CD4-positive, alpha-beta T cell treated with Interleukin-10 for 1 hour (primary cell): ENCODE results near the gene CASP12.
"Not testable (repeated sequence)": the region's sequence is repeated elsewhere in the genome, so short reads cannot be mapped to it uniquely, and the experiment has no call there.

Experiments
- DNase-seq: peaks from one replicate; pipeline ENCODE4 v3.0.0-alpha.2; 2020

CASP12 gene

DNA sequence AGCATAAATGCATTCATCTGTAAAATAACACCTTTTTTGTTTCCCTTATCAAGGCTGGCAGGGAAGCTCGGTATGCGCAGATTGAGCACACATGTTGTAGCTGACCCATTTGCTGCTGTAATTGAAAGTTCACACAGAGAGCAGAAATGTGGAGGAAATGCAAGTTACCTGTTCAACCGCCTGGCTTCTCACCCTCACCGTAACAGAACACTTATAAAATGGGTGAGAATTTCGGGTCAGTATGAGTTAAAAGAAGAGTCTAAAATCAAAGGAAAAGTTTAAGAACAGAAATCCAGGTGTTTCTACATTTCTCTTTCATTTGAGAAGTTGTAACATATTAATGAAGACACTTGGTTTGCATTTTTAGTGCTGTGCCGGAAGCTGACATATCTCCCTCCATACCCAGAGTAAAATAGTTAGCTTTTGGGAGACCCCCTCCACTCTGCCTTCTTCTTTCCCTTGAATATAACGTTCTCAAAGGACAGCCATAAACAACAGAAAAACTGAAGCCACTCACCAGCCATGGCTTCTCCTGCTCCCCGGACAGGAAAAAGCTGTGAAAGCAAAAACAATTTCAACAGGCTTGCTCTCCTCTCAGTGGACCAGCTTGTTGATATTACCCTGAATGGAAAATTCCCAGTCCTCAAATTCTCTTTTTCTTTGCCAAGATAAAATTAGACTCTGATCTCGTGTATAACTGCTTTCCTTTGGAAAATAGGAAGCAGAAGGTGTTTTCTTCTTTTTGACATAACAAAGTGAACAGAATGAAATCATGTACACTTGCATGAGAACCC is at the start of gene CASP12:
Gene CASP12 (minus strand): TSS at position 570 of the 794 bp plus-strand sequence.
- peak; percentile 38 for DNase-seq

DNA sequence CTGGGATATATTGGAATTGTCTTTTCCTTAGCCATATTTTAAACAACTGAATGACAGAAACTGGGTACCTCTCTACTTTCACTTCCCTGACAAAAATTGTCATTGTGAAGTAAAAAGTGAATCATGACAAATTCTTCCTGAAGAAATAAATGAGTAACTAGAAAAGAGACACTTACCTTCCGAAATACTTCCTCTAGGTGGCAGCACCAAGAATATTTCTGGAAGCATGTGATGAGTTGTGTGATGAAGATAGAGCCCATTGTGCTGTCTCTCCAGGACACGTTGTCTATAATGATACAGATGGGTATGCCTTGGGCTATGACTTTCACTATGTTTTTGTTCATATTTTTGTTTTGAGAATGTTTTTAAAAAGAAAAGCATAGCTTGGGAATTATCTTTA is 48.6 kb upstream of the CASP12 start:
- peak; percentile 71 for DNase-seq

DNA sequence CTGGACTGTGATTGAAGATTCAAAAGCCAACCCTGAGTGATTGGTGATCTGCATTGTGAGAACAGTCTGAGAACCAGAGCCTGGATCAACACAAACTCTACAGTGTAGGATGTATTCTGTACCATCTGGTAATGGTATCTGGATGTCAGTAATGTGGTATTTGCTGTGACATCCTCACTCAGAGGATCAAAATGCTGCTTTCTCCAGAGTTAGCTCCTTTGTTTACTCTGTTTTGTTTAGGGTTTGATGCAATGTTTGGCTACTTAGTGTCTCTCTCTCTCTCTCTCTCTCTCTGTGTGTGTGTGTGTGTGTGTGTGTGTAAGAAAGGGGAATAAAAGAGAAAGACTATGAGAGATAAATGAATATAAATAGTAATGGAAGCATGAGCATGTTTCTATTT is 45.8 kb upstream of the CASP12 start:
- DNase-seq, result no peak

DNA sequence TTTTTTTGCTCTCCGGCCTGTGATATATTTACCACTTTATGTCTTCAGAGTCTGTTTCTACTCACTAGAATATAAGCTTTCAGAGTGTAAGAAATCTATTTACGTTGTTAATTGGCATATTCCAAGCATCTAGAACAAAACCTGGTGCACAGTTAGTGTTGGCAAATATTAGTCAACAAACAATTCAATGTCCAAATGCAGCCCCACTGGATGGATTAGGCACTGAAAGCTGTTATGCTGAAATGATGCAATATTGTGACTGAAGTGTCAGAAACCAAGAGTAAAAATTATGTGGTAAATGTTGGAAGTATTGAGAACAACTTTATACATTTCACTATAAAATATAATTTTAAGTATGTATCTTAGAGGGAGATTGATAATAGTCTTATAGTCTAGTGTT is 45.3 kb upstream of the CASP12 start:
- no peak for DNase-seq

DNA sequence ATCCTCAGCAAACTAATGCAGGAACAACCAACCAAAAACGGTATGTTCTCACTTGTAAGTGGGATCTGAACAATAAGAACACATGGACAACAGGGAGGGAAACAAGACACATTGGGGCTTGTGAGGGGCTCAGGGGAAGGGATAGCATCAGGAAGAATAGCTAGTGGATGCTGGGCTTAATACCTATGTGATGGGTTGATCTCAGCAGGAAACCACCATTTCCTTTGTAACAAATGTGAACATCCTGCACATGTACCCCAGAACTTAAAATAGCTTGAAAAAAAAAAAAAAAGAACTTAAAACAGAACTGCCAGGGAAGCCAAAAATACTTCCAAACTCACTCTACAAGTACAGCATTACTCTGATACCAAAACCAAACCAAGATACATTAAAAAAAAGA is 36.3 kb upstream of the CASP12 start:
- DNase-seq, result peak; percentile 32

DNA sequence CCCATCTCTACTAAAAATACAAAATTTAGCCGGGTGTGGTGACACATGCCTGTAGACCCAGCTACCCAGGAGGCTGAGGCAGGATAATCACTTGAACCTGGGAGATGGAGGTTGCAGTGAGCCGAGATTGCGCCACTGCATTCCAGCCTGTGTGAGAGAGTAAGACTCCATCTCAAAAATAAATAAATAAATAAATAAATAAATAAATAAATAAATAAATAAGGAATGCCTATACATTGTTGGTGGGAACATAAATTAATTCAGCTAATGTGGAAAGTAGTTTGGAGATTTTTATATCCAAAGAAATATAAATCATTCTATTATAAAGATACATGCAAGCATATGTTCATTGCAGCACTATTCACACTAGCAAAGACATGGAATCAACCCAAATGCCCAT is 35.8 kb upstream of the CASP12 start:
- DNase-seq, result not testable (repeated sequence)

DNA sequence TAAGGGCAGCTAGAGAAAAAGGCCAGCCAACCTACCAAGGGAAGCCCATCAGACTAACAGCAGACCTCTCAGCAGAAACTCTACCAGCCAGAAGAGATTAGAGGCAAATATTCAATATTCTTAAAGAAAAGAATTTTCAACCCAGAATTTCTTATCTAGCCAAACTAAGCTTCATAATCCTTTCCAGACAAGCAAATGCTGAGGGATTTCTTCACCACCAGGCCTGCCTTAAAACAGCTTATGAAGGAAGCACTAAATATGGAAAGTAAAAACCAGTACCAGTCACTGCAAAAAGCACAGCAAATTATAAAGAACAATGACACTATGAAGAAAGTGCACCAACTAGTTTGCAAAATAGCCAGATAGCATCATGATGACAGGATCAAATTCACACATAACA is 30.6 kb upstream of the CASP12 start:
- DNase-seq, result no peak

DNA sequence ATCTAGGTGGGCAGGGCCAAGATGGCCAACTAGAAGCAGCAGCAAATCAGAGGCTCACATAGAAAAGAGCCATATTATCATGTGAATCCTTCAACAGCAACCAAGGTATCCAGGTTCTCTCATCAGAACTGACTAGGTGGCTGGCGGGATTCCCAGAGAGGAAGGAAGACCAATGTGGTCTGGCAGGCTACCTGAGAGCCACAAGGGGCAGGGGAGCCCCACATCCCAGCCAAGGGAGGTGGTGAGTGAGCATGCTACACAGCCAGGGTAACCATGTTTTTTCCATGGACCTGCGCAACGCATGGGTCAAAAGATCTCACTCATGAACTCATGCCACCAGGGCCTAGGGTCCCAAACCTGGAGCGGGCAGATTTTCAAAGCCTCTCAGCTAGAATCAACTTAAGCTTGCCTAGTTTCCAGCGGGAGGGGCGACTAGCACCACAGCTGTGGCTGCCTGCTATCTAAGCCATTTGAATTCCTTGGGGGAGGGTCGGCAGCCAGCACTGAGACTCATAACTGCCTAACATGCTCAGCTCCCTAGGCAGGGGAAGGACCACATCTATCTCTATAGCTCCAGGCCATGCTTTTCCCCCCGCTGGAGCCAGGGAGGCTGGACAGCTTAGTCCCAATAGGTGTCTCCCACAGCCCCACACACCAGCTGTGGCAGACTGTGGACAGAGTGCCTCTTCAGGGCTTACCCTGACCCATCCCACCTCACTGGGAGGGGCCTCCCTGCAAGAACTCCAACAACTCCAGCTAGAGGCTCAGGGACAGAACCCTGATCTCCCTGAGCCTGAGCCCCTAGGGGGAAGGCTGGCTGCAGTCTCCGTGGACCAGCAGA is 28.7 kb upstream of the CASP12 start:
- no peak for DNase-seq

DNA sequence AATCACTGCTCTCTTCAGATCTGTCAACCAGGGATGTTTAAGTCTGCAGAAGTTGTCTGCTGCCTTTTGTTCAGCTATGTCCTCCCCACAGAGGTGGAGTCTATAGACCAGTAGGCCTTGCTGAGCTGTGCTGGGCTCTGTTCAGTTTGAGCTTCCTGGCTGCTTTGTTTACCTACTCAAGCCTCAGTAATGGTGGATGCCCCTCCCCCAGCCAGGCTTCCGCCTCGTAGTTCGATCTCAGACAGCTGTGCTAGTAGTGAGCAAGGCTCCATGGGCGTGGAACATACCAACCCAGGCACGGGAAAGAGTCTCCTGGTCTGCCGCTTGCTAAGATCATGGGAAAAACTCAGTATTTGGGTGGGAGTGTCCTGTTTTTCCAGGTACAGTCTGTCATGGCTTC is 27.6 kb upstream of the CASP12 start:
- no peak for DNase-seq

DNA sequence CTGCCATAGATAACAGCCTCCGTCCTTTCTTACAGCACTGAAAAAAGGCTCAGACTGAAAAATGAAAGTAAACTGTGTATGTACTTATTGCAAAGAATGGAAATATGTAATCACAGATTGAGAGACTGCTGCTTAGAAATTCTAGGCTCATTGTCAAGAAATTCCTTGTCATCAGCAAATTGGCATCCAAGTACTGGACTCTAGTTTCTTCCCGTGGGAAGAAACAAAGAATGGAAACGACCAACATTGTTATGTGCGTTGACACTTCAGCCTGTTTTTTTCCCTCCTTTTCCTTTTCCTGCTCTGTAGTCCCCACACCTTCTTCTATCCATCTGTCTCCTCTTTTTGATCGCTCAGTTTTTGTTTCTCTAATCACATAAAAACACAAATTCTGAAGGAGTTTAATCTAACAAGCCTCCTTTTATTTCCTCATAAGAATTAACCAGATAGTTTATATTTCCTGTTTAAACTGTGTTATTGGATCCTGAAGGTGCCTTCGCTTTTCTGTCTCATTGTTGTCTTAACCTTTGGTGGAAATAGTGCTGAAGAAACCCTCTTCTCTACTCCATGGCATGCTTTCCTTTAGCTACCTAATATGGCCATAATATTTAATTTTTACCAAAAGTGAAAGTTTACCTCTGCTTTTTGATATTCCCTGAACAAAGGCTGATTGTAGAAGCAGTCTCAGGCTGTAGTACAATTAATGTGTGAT is 20.0 kb upstream of the CASP12 start:
- DNase-seq, result peak; percentile 50

DNA sequence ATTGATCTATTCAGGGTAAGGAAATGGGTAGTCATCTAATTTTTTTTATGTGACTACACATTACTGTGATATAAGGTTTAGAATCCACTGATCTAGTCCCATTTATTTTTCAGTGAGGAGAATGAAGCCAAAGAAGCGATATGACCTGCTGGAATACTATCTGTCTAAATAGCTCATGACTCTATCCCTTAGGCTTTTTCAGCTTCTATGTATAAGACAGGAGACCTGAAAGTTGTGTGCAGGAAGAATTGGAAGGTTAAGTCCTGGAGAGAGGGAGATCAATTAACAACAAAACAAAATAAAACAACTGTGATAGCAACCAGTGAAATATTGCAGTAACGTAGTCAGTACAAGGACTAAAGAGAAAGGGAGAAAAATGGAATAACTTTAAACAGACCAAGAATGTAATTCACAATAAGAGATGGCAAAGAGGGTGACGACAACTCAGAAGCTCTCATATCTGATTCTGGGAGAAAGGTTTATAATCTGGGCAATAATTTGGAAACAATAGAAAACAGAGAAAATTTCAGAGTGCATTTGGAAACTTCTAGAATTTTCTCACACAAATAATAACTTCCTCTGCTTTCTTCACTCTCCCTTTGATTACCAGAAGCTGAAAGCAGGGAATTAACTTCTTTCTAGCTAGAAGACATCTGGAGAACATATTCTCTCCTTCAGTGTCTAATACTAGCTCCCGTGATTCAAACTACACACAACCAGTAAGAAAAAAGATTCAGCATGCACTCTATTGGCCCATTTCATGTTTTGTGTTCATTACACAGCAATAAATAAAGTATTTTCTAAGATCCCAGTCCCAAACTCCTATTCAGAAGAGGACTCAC is 19.2 kb upstream of the CASP12 start:
- no peak for DNase-seq

DNA sequence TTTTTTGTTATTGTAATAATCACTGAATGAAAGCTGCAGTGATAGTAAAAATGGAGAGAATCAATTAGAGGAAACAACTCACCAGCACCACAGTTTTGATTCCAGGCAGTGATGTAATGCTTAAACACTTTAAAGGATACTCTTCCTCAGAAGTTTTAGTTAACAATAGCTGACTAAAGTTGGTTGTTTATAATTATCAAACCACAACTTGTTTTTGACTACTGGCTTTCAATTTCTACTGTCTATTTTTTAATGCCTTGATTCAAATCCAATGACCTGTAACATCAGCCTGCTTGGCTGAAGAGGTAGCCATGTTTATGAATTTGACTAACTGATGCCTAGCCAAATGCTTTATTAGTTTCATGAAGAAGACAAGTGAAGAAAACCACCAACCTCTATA is 18.2 kb upstream of the CASP12 start:
- DNase-seq, result peak; percentile 32

DNA sequence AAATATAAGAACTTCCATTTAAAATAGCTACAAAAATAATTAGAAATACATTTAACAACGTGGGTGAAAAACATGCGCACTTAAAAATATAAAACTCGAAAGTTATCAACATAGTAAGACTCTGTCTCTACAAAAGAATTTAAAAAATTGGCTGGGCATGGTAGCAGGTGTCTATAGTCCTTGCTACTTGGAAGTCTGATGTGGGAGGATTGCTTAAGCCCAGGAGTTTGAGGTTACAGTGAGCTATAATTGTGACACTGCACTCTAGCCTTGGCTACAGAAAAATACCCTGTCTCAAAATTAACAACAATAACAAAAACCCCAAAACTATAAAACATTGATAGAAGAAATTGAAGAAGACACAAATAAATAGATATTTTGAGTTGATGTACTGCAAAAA is 13.8 kb upstream of the CASP12 start:
- DNase-seq, result no peak

DNA sequence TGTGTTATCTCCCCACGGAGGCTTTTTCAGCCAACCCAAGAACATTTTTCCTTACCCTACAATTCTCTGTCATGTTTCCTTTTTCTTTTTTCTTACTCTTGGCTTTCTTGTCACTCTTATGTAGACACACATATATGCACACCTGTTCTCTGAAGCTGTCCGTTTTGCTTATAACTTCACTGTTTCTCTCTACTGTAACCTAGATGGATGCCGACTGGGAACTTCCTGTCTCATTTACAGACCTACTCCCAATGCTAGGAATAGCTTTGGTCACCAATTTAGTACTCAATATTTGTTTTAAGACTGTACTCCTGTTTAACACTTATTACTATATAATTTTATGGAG is 9.9 kb upstream of the CASP12 start:
- no peak for DNase-seq

DNA sequence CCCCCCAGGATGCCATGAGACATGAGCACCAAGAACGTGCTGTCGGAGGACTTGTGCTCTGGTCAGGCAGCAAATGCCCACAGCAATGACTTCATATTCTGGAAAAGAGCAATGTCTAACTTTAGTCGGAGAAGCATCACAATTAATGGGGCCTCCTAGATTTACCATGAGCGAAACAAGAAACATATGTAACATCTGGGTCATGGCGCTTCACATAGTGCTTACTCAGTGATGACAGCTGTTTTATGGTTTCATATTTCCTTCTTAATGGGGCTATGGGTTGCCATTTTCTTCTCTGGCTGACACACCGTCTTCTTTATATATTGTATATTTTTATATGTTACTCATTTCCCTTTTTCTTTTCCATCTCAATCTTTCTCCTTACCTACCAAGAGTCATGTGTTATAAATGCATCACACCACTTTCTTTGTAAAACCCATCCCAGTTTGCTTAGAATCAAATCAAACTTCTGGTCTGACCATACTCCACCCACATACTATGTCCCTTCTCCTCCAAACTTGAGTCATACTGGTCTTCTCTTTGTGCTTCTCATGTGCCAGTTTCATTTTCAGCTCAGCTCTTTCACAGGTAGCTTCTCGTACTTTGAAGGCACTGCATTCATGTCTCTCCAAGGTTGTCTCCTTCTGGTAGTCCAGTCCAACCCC is 9.4 kb upstream of the CASP12 start:
- peak; percentile 26 for DNase-seq

DNA sequence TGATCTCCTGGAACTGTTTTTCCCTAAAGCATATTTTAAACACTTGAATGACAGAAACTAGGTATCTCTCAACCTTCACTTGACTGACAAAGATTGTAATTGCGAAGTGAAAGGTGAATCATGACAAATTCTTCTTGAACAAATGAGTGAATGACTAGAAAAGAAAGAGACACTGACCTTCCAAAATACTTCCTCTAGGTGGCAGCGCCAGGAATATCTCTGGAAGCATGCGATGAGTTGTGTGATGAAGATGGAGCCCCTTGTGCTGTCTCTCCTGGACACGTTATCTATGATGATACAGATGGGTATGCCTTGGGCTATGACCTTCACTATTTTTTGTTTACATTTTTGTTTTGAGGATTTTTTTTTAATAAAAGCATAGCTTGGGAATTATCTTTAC is 7.0 kb upstream of the CASP12 start:
- no peak for DNase-seq

DNA sequence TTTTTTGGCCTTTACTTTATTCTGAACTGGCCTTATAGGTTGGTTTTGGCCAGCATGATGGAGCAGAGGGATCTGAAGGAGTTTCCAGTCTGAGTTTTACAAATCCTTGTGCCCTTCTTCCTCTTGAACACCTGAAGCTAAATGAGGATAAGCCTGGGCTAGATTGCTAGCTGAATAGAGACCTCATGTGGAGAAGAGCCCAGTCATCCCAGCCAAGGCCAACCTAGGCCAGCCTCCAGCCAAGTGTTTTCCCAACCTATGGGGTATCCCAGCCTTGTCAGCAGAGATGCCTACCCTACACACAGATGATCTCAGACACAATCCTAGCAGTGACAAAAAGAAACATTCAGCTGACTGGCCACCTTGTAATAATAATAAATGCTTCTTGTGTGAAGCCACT is 966 bp upstream of the CASP12 start:
- no peak for DNase-seq

DNA sequence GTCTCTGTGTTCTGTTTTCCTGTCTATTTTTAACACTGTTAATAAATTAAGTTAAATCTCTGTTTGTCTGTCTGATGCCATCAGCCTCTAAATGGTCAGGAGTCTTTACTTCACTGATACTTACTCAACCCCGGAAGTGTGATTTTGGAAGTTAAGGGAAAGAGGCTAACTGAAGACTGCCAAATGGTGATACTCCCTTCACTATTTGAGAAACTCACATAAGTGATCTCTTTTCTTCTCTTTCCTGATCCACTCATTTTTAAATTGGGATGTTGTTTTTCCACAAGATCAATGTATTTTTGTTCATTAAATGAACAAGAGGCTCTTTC is 389 bp upstream of the CASP12 start:
- no peak for DNase-seq

DNA sequence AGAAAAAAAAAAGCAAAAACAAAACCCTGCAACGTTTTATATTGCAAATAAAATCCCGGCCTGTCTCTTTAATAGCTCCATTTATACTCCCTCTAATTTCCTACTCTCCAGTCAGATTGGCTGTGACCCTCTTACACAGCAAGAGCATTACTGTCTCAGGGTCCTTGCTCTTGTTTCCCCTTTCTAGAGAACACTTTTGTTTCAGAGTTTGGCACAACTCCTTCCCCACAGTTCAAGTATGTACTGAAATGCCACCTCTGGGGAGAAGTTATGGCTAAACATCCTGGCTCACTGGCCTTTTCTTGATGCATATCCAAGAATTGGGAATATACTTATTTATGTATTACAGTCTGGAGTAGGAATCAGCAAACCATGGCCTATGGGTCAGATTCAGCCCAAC is 2.6 kb downstream of the CASP12 start:
- DNase-seq, result no peak

DNA sequence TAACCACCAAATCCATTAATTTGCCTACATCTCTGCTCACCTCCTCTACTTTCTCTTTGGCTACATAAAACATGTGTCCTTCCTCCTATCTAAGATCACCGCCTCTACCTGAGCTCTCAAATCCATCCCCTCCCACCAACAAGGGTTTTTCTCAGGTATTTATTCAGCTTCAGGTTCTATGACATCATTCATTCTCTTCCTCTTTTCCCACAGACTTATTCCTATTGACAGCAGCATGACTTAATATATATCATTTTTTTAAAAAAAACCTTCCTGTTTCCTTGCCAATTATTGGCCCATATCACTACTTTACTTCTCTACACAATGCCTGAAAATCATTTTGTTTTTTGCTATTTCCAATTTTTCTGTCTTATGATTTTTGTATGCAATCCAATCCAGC is 4.4 kb downstream of the CASP12 start:
- no peak for DNase-seq

DNA sequence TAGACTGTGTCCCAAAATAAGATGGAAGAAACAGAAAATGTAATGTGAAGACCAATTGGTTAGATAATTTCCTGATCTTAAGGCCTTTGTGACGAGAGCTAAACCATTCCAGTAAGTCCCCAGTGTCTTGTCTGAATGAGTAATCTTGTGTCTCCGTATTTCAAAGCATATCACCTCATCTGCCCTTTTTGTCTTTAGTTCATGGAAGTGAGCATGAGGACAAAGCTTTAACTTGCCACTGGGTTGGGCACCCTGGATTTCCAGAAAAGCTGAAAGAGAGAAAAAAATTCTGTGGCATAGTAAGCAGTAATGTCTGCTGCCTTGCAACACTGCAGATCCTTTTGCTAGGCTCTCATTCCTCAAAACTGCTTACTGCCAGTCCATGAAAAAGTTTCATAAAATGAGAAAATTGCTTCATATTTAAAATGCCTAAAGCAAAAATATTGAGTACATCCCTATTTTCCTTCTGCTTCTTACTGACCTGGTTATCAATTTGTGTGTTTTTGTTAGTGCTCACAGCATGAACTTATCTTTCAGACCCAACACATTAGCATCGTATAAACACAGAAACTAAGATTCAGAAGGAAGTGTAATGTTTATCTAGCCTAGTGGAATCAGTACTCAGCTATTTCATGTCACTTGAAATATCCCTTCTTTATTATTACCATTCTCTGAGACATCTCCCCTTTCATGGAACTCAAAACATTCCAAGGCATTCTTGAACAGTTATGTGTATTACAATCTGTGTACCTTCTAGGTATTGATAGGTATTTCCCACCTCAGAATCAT is 5.3 kb downstream of the CASP12 start:
- DNase-seq, result no peak

DNA sequence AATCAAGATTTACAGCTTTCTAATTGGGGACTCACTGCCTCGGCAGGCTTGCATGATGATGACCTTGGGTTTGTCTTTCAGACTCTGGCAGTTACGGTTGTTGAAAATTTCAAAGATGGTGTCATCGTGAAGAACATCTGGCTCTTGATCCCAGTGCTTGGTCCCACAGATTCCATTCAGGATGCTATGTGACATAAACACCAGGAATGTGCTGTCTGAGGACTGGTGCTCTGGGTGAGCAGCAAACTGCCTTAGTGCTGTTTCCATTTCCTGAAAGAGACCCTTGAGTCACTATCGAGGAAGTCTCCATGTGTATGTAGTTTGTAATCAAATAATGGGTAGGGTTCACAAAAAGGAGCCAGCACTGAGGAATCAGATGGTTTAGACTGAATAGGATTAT is 7.1 kb downstream of the CASP12 start:
- no peak for DNase-seq
